ENCODE measurements around the gene RGN. TPM values are rescaled to one million over a fixed set of nuclear protein-coding genes. Genes with fewer than 3 reads are reported as not detected.

The RGN gene
- 0.19 TPM in 1 of 2 replicates, not detected in the other for total RNA-seq (2014; rRNA removed; shearing (Covaris generic))

DNA sequence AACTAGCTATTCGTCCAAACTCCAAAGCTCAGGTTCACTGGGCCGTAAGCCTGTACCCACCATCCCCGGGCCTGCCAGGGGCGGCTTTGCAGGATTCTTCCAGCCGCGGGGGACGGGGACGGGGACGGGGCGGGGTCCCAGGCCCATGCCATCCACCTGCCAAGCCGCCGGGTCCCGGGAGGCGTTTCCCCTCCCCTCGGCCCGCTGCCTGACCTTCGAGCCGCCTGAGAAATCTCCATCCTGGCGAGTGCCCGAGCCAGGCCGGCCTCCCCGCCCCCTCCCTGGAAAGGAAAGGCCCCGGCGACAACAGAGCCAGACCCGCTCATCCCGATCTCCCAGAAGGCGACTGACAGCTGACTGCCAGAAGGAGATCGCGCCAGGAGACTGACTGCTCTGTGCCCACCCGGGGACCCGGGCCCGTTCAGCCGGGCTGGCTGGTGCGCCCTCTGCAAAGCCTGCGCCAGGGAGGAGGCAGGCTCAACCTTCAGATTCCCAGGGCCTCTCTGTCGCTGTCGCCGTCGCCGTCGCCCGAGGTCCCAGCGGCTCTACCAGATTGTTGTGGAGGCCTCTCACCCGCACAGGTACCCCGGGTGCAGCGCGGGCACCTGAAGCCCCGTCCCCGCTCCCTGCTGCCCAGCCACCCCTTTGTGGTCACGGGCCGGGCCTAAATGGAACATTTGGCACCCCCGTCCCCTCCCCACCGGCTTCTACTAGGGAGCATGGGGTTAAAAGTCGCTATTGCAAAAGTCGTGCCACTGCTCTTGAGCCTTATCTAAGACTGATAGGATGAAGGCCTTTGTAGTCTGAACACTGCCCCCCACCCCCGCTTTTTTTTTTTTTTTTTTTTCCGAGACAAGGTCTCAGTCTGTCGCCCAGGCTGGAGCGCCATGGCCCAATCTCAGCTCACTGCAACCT, at the start of gene RGN:
Gene RGN, plus strand, starts transcription at position 315 of the 915 bp plus-strand sequence. CDS start 2,702 bp downstream, outside the sequence.

Small RNA genes lying within 50 kb of the gene (small RNA-seq; reads per million reads assigned to genes)
- gene RNU12-2P (5.4 reads per million, percentile 85 among the genes with 10 or more reads in this experiment), gene RNU6-1189P (not detected)

Other genes with a start within 250 kb of the RGN start
- 4.0 and 5.1 TPM in 2 replicates for gene RP2, start 241.4 kb upstream of the RGN start, total RNA-seq (2014; rRNA removed; shearing (Covaris generic))
- 3.7 and 4.9 TPM in 2 replicates for gene JADE3, start 166.0 kb upstream of the RGN start, total RNA-seq (2014; rRNA removed; shearing (Covaris generic))
- gene NDUFB11, start 66.3 kb downstream of the RGN start, total RNA-seq (2014; rRNA removed; shearing (Covaris generic)) = 140 and 160 TPM in 2 replicates
- 75.3 and 88.8 TPM in 2 replicates for gene RBM10, start 66.8 kb downstream of the RGN start, total RNA-seq (2014; rRNA removed; shearing (Covaris generic))
- 193 and 219 TPM in 2 replicates for gene UBA1, start 115.4 kb downstream of the RGN start, total RNA-seq (2014; rRNA removed; shearing (Covaris generic))
- 110 and 128 TPM in 2 replicates for gene CDK16, start 140.2 kb downstream of the RGN start, total RNA-seq (2014; rRNA removed; shearing (Covaris generic))
- 73.3 and 80.0 TPM in 2 replicates for gene USP11, start 154.6 kb downstream of the RGN start, total RNA-seq (2014; rRNA removed; shearing (Covaris generic))

Measured in A375 (cell line).